ENCODE measurements around the gene PRKAR2B.
"Not testable (repeated sequence)": the region's sequence is repeated elsewhere in the genome, so short reads cannot be mapped to it uniquely, and the experiment has no call there.

The PRKAR2B gene

DNA sequence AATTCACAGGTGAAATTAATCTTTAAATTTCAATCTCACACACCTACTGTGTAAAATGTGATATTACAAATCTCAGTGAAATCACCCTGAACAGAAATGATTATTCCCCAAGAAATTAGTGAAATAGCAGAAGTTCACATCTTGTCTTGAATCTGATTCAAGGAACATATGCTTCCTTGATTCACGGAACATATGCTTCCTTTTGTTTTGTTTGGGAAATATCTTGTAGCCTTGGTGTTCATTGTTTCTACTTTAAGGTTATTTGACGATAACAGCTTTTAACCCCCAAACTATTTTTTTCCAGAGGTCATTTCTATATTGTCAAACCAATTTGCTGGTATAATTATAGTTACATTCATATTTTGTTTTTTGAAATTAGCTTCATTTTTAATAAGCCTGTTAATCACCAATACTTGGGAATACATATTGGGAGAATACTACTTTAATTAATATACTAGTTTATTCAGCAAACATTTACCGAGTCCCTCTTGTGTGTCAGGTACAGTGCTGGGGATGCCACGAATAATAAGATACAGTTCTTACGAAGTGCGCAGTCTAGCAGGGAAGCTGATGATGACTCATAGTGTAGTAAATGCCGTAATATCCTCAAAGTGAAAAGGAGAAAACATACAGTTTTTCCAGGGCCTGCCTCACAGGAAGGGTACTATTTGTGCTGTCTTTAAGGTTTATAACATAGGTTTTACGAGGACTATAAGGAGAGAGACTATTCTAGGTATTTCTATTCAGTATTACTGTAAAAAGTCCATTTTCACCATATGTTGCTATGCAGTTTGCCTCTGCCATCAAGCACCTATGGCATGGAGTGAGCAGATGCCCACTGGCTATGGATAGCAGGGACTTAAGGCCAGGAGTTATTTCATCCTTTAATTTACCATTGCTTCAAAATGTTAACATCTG is 32.5 kb downstream of the PRKAR2B start:
- in situ Hi-C loops (cut with MboI; ENCODE audit: low sequenced_read_pairs), result no loop called here

DNA sequence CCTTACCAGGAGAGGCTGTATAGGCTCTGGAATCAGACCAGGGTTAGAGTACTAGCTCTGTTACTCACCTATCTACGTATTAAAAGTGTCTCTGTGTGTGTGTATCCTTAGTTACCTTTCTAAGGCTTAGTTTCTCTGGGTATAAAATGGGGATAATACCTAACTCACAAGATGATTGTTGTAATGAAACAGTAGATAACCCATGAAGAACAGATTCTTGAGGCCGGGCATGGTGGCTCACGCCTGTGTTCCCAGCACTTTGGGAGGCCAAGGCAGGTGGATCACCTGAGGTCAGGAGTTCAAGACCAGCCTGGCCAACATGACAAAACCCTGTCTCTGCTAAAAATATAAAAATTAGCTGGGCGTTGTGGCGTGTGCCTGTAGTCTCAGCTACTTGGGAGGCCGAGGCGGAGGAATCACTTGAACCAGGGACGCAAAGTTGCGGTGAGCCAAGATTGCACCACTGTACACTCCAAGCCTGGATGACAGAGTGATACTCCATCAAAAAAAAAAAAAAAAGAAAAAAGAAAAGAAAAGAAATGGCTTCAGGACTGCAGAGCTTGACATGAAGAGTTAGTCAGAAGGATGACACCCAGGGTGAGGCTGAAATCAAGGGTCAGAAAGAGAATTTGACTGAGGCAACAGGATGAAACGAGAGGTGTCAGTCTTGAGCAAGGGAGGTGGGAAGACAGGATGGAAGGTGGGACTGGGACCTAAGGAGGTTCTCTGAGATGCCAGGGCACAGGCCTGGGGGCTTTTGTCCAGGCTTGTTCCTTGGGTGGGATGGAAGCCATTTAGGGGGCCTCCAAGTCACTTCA is 33.4 kb downstream of the PRKAR2B start:
- in situ Hi-C loops (cut with MboI; ENCODE audit: low sequenced_read_pairs), result no loop called here

DNA sequence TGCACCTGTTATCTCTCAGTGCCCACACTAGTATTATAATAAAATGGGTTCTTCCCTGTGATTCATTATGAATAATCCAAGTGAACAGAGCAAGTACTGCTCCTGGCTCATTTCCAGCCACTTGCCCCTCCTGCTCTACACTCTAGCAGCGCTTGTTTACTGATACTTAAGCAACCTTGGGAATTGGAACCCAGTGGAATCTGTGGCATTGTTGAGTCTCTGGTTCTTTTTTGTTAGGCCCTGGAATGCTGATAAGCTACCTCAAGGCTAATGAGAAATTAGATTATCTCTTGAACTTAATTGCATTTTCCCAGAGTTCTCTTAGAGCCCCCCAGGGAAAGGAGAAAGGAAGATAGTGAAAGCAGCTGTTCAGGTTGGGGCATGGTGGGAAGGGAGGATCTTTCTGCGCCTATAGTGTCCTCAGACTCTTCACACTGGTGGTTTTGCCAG is 34.0 kb downstream of the PRKAR2B start:
- in situ Hi-C loops (cut with MboI; ENCODE audit: low sequenced_read_pairs), result no loop called here

DNA sequence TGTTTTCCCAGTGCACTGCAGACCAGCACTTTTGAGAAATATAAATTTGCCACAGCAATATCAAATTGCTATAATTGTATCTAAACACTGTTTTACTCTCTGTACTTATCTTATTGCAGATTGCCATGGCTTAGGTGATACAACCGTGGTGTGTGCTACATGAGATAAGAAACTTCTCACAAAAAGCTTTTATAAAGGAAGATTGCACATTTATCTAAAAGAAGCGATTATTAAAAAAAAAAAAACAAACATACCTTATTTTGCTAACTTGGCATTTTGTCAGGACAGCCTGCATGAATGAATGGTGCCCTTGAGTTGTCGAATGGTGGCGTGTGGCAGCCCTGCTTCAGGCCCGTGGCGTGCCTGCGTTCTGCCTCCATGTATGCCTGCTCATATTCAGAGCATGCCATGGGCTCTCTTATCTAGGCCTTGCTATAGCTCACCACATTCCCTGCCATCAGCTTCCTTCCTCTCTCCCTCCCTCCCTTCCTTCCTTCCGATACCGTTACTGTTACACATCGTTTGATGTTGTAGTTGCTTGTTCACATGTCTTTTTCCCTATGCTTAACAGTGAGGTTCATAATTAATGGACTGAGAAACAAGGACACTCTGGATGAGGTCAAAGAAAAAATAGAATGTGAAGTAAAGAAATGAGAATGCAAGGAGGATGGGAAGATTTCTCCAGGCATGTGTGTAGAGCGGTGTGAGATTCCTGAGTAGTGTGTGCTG is 34.9 kb downstream of the PRKAR2B start:
- in situ Hi-C loops (cut with MboI; ENCODE audit: low sequenced_read_pairs), result no loop called here

DNA sequence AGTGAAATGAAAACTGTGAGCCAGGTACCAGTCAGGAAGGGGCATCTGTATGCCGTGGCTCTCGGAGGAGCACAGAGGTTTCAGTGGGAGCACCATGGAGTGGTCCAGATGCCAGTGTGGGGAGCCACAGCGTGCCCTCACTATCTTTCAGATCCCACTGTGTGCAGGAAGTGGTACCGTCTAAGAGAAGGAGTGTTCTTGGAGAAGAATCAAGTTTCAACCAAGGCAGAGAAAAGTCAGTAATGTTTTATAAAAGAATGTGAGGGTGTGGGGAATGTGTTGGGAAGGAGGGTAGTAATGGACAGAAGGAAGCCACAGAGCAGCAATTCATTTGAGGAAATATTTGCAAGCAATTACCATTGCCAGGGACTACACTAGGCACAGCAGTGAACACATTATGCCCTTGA is 35.6 kb downstream of the PRKAR2B start:
- in situ Hi-C loops (cut with MboI; ENCODE audit: low sequenced_read_pairs), result no loop called here

DNA sequence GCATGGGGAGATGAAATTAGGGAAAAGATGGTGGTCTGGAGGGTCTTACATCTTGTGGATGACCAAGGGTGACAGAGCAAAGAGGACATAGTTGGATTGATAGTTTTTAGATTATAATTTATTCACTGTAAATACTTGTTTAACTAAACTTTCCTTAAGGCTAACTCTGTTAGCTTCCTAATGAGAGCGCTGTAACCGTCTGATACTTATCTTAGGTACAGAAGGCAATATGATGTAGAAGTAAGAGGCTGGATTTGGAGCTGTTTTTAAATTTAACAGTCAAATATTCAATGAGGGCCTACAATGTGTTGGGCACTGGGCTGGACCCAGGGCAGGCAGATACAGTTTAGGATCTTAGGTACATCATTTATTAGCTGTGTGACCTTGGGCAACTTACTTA is 36.0 kb downstream of the PRKAR2B start:
- in situ Hi-C loops (cut with MboI; ENCODE audit: low sequenced_read_pairs), result no loop called here

DNA sequence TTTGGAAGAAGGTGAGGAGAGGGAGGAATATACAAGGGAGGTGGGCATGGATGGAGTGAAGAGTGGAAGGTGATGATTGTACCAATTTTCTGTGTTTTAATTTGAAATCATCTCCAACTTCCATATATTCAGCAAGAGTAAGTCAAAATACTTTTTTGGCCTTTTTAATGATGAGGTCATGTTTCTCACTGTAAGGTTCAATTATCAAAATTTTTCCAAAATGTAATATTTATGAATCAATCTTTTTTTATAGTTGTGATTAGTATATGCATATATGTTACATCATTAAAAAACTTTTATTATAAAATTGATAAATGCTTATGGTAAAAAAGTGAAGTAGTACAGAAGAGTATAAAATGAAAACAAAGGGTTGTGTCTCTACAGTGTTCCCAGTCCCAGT is 40.7 kb downstream of the PRKAR2B start:
- in situ Hi-C loops (cut with MboI; ENCODE audit: low sequenced_read_pairs), result no loop called here

DNA sequence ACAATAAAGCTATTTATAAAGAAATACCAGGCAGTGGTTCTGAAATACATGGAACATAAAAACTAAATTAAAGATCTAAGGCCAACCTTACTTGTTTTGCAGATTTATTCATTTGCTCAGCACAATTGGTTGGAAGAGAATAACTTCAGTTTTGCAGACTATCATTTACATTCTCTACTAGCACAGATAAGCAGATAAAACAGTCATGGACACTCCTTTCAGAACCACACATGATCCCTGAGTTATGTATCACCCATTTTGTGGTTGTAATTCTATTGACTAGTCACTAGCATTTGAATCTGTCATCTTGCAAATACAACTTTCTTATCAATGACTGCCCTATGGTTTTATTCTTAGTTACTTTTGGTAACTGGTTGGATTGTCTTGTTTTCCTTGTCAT is 45.1 kb downstream of the PRKAR2B start:
- in situ Hi-C loops (cut with MboI; ENCODE audit: low sequenced_read_pairs), result no loop called here

DNA sequence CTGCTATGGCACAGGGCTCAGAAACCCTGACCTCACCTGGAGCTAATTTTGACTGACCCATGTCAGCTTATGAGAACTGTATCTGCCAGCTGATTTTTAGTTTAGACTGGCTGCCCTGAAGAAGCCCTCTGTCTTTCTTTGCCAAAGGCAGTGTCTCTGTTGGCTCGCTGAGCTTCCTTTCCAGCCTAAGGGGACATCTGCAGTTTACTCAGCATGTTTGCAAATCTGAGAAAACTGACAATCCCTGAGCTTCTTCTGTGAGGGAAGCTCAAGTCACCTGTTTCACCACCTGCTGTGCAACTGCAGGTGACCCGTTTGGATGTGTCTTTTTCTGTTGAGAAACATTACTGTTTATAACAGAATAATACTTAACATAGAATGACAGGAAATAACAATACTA is 46.0 kb downstream of the PRKAR2B start:
- in situ Hi-C loops (cut with MboI; ENCODE audit: low sequenced_read_pairs), result no loop called here

DNA sequence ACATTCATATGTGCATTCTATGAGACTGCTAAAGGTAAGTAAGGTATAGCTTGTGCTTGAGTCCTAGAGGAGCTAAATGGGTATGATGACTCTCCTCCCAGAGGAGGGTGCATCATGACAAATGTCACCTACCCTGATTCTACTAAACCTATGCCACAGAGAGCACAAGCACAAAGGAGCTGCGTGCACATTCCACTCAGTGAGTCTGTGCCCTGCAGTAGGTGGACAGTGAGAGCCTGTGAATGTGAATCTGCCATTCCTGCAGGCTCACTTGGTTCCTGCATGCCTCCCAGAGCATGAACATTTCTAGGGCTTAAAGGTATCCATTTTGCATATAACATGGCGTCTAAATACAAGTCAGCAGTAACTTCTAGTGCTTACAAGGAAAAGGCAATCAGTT is 46.8 kb downstream of the PRKAR2B start:
- in situ Hi-C loops (cut with MboI; ENCODE audit: low sequenced_read_pairs), result no loop called here

DNA sequence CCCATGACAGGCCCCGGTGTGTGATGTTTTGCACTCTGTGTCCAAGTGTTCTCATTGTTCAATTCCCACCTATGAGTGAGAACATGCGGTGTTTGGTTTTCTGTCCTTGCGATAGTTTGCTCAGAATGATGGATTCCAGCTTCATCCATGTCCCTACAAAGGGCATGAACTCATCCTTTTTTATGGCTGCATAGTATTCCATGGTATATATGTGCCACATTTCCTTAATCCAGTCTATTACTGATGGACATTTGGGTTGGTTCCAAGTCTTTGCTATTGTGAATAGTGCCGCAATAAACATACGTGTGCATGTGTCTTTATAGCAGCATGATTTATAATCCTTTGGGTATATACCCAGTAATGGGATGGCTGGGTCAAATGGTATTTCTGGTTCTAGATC is 49.2 kb downstream of the PRKAR2B start:
- in situ Hi-C loops (cut with MboI; ENCODE audit: low sequenced_read_pairs), result not testable (repeated sequence)

DNA sequence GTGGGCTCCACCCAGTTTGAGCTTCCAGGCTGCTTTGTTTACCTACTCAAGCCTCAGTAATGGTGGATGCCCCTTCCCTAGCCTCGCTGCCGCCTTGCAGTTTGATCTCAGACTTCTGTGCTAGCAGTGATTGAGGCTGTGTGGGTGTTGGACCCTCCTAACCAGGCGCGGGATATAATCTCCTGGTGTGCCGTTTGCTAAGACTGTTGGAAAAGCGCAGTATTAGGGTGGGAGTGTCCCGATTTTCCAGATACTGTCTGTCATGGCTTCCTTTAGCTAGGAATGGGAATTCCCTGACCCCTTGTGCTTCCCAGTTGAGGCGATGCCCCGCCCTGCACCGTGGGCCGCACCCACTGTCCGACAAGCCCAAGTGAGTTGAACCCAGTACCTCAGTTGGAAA is 54.6 kb downstream of the PRKAR2B start:
- in situ Hi-C loops (cut with MboI; ENCODE audit: low sequenced_read_pairs), result not testable (repeated sequence)

DNA sequence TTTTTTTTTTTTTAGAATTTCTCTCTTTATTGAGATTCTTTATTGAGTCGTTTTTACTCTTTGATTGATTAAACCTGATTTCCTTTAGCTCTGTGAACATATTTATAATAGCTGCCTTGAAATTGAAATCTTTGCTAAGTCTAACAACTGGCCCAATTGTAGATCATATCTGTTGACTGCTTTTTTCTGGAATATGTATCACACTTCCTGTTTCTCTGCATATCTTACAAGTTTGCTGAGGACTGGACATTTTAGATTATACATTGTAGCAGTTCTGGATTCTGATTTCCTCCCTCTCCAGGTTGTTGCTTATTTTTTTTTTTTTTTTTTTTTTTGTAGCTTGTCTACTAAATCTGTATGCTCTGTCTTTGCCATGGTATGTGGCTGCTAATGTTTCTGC is 56.3 kb downstream of the PRKAR2B start:
- in situ Hi-C loops (cut with MboI; ENCODE audit: low sequenced_read_pairs), result no loop called here

DNA sequence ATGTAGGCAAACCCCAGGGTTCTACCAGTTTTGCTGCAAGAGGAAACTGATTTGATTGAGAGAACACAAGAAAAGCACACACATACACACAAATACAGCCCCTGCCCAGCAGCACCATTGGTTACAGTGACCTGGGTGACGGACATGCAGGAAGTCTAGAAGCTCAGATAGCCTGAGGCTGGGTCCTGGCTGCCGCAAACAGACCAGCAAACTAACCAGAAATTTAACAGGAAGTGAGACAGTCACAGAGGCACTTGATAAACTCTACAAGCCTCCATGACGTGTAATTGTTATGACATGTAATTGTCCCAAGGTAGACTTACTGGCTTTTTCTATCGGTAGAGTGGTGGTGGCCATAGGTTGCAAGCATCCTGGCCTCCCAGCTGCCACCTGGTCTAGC is 58.9 kb downstream of the PRKAR2B start:
- in situ Hi-C loops (cut with MboI; ENCODE audit: low sequenced_read_pairs), result no loop called here

DNA sequence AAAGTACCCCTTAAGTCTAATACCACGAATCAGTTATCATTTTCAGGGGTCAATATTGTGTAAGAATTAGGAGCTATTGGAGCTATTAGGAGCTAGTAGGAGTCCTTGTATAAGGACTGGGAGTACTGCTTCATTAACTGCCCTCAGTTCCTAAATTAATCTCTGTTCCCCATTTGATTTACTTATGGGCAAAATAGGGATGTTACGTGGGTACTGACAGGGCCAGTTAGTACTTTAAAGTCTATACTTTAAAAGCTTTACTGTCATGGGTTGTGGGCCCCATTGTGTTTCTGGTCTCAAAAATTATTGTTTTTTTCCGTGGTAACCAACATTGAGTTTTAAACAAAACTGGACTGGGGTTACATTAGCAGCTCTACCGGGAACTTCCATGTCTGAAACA is 60.3 kb downstream of the PRKAR2B start:
- in situ Hi-C loops (cut with MboI; ENCODE audit: low sequenced_read_pairs), result no loop called here

DNA sequence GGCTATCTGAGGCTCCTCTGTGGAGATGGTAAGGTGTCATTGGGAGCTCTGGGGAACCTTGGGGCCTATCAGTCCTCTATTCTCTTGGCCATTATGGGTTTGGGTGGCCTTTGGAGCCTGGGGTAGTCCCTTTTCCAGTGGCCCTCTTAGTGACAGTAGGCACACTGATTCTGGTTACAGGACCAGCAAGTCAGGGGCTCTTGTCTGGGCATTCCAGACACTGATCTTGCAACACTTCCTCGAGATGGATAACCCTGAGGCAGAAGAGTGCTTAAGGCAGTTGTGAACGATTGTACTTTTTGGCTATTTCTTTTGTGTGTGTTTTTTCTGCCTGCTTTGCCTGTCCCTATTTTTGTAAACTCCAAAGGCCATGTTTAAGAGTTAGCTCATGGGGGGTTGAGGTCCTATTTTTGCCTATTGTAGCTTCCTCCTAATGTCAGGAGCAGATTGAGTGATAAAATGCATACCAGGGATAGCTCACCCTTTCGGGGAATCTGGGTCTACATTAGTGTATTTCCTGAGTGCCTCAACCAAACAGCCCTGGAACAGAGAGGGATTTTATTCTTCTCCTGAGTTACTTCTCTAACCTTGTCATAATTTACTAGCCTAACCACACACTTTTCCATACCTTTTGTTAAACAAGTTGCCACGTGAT is 61.2 kb downstream of the PRKAR2B start:
- in situ Hi-C loops (cut with MboI; ENCODE audit: low sequenced_read_pairs), result no loop called here

DNA sequence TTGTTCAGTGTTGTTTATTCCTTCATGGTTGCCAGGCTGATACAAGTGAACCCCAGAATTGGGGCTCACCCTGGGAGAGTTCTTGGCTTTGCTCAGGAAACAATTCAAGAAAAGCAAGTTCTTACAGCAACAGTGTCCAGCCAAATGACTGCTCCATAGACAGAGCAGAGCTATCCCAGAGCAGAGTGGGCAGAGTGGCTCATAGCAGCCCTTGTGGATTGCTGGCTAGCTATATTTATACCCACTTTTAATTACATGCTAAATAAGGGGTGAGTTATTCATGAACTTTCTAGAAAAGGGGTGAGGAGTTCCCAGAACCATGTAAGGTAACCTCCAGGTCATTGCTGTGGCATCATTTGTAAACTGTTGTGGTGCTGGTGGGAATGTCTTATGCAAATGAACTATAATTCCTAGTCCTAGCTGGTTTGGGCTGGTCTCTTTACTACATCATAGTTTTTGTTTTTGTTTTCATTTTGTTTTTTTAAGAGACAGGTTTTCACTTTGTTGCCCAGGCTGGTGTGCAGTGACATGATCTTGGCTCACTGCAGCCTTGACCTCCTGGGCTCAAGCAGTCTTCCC is 64.4 kb downstream of the PRKAR2B start:
- in situ Hi-C loops (cut with MboI; ENCODE audit: low sequenced_read_pairs), result no loop called here

DNA sequence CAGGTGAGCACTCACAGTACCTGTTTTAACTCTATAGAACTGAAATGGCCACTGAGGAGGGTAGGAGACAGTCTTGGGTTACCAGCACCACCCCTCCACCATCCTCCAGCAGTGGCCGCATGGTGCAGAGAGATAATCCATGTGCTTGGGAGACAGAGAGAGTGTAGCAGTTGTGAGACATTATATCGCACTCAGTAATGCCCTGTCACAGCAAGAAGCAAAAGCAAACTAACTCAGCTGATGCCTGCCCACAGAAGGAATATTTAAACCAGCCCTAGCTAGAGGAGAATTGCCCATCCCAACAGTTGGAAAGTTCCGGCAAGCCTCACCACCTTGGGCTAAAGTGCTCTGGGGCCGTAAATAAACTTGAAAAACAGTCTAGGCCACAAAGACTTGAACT is 65.5 kb downstream of the PRKAR2B start:
- in situ Hi-C loops (cut with MboI; ENCODE audit: low sequenced_read_pairs), result no loop called here

DNA sequence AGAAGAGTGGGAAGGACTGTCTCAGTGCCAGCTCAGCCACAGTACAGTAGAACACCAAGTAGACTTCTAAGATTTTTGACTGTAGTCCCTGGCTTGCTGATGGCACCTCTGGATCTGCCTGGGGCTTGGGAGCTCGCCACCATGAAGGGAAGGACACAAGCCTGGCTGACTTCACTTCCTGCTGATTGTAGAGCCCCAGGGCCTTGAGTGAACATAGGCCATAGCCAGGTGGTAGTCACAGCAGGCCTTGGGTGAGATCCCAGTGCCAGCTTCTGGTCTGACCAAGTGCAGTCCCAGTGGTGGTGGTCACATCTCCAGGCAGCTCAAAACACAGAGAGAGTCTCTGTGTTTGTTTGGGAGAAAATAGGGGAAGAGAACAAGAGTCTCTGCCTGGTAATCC is 66.7 kb downstream of the PRKAR2B start:
- in situ Hi-C loops (cut with MboI; ENCODE audit: low sequenced_read_pairs), result no loop called here

DNA sequence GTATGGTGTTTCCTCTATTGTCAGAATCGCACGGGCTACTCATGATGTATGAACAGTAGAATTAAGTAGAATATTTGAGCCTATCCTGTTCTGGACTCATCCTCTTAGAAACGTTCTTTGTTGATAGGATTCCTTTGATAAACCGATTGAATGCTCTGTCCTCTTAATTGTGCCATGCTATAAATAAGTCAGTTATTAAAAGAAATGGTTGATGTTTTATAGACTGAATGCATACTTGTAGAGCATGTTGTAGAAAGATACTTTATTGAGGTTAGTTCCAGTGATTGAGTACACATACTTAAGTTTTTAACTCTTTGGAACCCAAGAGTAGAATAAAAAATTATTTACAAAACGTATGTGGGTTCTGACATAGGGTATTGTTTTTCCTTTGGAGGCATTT is 69.4 kb downstream of the PRKAR2B start:
- in situ Hi-C loops (cut with MboI; ENCODE audit: low sequenced_read_pairs), result no loop called here
